Measurements from ENCODE around the gene POGZ.

Gene POGZ

DNA sequence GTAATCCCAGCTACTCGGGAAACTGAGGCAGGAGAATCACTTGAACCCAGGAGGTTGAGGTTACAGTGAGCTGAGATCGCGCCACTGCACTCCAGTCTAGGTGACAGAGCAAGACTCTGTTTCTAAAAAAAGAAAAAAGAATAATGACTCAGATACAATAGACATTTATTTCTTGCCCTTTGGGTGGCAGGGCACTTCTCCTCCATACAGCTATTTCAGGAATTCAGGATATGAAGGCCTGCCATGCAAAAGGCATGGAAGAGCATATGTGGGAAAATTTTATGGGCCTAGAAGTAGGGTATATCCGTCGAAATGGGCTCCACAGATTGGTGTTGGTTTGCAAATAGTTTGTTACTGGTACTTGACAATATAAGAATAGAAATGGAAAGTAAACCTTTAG is 20.2 kb upstream of the POGZ start:
- TF ChIP-seq CTCF (IDR thresholded peaks at IDR 0.05; ENCODE audit: borderline replicate concordance, control extremely low read depth, extremely low read depth, insufficient read depth, missing control alignments), result no peak
- DNase-seq (ENCODE audit: low spot score), result no peak
- in situ Hi-C loops (cut with MboI; ENCODE audit: low sequenced_read_pairs, unreplicated experiment), result no loop called here

DNA sequence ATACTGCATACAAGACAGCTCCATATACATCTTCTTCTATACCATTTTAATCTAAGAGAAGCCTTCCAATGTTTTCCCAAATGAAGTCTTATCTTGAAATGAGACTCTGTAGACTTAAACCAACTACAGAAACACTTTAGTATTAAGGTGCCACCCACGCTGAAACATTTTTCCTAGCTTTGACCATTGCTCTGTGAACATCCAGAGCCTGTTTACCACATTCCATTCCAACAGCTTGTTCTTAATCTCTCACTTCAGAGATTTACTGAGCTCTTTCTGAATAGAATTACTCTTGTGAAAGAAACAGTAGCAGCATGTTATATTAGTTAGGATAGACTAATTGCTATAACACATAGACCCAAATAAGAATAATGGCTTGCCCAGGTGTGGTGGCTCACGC is 19.6 kb upstream of the POGZ start:
- no peak for DNase-seq (ENCODE audit: low spot score)
- TF ChIP-seq CTCF (IDR thresholded peaks at IDR 0.05; ENCODE audit: borderline replicate concordance, control extremely low read depth, extremely low read depth, insufficient read depth, missing control alignments), result no peak
- in situ Hi-C loops (cut with MboI; ENCODE audit: low sequenced_read_pairs, unreplicated experiment), result no loop called here

- no peak for TF ChIP-seq CTCF (IDR thresholded peaks at IDR 0.05; ENCODE audit: borderline replicate concordance, control extremely low read depth, extremely low read depth, insufficient read depth, missing control alignments)
- in situ Hi-C loops (cut with MboI; ENCODE audit: low sequenced_read_pairs, unreplicated experiment), result no loop called here
- DNase-seq (ENCODE audit: low spot score), result no peak
These were observed 19.0 kb upstream of the POGZ start for GRCh38 chr1:151478140-151478812.

DNA sequence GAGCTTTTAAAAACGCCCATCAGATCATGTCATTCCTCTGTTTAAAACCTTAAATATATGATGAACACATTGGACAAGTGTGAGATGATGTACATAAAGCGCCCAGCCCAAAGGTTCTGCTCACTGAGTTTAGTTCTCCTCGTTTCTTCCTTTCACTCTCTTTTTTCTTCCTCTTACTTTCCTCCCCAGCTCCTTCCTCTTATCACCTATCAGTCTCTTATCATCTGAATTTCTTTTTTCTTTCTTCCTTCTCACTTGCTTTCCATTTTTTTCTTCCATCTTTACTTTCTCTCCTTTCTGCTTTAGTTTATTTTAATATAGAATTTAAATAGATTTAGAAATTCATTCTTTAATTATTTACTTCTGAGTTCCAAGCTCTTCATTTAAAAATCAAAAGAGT is 17.8 kb upstream of the POGZ start:
- in situ Hi-C loops (cut with MboI; ENCODE audit: low sequenced_read_pairs, unreplicated experiment), result no loop called here
- DNase-seq (ENCODE audit: low spot score), result no peak
- TF ChIP-seq CTCF (IDR thresholded peaks at IDR 0.05; ENCODE audit: borderline replicate concordance, control extremely low read depth, extremely low read depth, insufficient read depth, missing control alignments), result no peak

GRCh38 chr1:151476083-151476482 is 16.8 kb upstream of the POGZ start:
- no peak for TF ChIP-seq CTCF (IDR thresholded peaks at IDR 0.05; ENCODE audit: borderline replicate concordance, control extremely low read depth, extremely low read depth, insufficient read depth, missing control alignments)
- DNase-seq (ENCODE audit: low spot score), result no peak
- in situ Hi-C loops (cut with MboI; ENCODE audit: low sequenced_read_pairs, unreplicated experiment), result no loop called here

DNA sequence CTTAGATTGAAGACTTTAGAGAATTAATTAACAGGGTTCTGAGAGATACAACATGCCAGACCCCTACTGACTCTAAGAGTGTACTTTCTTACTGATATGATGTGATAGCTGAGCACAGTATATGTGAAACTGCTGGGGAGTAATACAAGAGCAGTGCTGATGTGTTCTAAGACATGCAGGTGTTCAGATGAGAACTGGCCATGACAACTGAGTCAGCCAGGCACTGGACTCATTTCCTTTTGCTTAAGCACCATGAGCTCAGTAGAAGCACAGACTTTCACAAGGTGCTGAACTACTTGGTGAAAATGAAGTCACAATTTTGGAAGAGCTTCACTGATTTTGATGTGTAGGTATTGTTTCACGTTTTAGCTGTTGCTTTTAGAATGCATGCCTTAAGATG is 15.9 kb upstream of the POGZ start:
- in situ Hi-C loops (cut with MboI; ENCODE audit: low sequenced_read_pairs, unreplicated experiment), result no loop called here
- DNase-seq (ENCODE audit: low spot score), result peak; percentile 82
- no peak for TF ChIP-seq CTCF (IDR thresholded peaks at IDR 0.05; ENCODE audit: borderline replicate concordance, control extremely low read depth, extremely low read depth, insufficient read depth, missing control alignments)
